Uterus (tissue), 2 donors: ENCODE measurements around the gene NRXN3.

ENCODE experiments used
- CTCF ChIP-seq, 4 experiments: fragments of 200-600 bp in 2 of 4; fragments of 450-650 bp in 2 of 4; sonication (generic) in 2 of 4; IDR thresholded peaks; one replicate each; pipeline ENCODE4 v1.5.1; 2016 to 2019; ENCODE audit warnings: antibody characterized with exemption in 4 of 4, mild to moderate bottlenecking in 2 of 4, moderate library complexity in 1 of 4
- POLR2A ChIP-seq, 2 donors: fragments of 450-650 bp; IDR thresholded peaks; one replicate each; pipeline ENCODE4 v1.6.1; 2016; ENCODE audit warnings: antibody characterized with exemption in 2 of 2, mild to moderate bottlenecking in 1 of 2, moderate library complexity in 1 of 2

DNA sequence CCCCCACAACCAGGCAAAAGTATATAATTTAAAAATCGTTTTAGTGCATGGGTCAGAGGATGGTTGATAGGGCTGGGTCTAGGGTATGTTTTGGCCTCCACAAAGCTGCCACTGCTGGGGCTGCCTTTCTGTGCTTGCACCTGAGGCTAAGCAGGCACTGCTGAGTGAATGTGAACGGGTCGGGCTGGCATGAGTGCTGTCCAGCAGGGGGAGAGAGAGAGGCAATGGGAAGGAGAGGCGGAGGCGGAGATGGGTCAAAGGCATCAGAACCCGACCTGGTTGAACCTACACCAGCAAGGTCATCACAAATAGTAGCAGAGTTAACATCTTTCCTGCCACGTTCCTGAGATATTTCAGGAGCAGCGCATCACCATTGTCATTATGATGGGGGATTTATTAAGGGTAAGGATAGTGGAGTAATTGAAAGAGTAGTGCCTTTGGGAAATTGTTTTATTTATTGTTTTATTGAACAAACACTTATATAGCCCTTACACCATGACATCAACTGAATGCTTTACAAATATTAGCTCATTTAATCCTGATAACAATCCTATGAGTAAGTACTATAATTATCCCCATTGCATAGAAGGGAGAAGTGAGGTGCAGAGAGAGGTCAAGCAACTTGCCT is 5.8 kb upstream of the NRXN3 start:
- no peak for TF ChIP-seq CTCF (IDR thresholded peaks at IDR 0.05)
- no peak for TF ChIP-seq POLR2A (IDR thresholded peaks at IDR 0.05)
